ENCODE measurements around the gene SLC25A18.

Gene SLC25A18

GRCh38 chr22:17592201-17592600 is 28.9 kb downstream of the SLC25A18 start:
- H3K27ac ChIP-seq: no peak overlapping the region
- H3K4me3 ChIP-seq: no peak overlapping the region
- peak in 1 of 2 donors; percentile 20 for DNase-seq
- H3K4me1 ChIP-seq: no peaks in the 10 kb centered on the region
- peaks cover 70 to 80% (median 73%) of the 10 kb centered on the region in 3 donors for H3K36me3 ChIP-seq
- TF ChIP-seq CTCF (IDR thresholded peaks at IDR 0.05): no peak
- intact Hi-C loops (cut with DNase I; ENCODE audit: low total_unique reads): no loop called here
- no peaks in the 10 kb centered on the region for H3K9me3 ChIP-seq
- no peaks in the 10 kb centered on the region for H3K27me3 ChIP-seq

- TF ChIP-seq CTCF (IDR thresholded peaks at IDR 0.05): no peak
- intact Hi-C loops (cut with DNase I; ENCODE audit: low total_unique reads): no loop called here
- Histone ChIP-seq H3K27me3 (no peaks in the 10 kb centered on the region), H3K4me1 (no peaks in the 10 kb centered on the region), H3K4me3 (no peak overlapping the region), H3K9me3 (no peaks in the 10 kb centered on the region), H3K27ac (no peak overlapping the region), H3K36me3 (peaks cover 89 to 99% (median 96%) of the 10 kb centered on the region in 3 donors)
- DNase-seq: peak in 1 of 2 donors; percentile 41
Measured at GRCh38 chr22:17596226-17596625, 32.9 kb downstream of the SLC25A18 start.

GRCh38 chr22:17597217-17597616 is 33.9 kb downstream of the SLC25A18 start:
- no peak overlapping the region for H3K27ac ChIP-seq
- H3K36me3 ChIP-seq: peaks cover 79 to 92% (median 86%) of the 10 kb centered on the region in 3 donors

GRCh38 chr22:17598318-17598717 is 35.0 kb downstream of the SLC25A18 start:
- H3K27me3 ChIP-seq: no peaks in the 10 kb centered on the region
- no peak overlapping the region for H3K27ac ChIP-seq
- H3K36me3 ChIP-seq: peaks cover 68 to 84% (median 75%) of the 10 kb centered on the region in 3 donors
- DNase-seq: no peak
- TF ChIP-seq CTCF (IDR thresholded peaks at IDR 0.05): no peak
- intact Hi-C loops (cut with DNase I; ENCODE audit: low total_unique reads): no loop called here
- H3K9me3 ChIP-seq: no peaks in the 10 kb centered on the region
- H3K4me1 ChIP-seq: no peaks in the 10 kb centered on the region
- H3K4me3 ChIP-seq: no peak overlapping the region

More at GRCh38 chr22:17597217-17597616, 33.9 kb downstream of the SLC25A18 start:
- Histone ChIP-seq H3K27me3 (no peaks in the 10 kb centered on the region), H3K9me3 (no peaks in the 10 kb centered on the region), H3K4me1 (no peaks in the 10 kb centered on the region), H3K4me3 (no peak overlapping the region)
- DNase-seq: no peak
- intact Hi-C loops (cut with DNase I; ENCODE audit: low total_unique reads): no loop called here
- TF ChIP-seq CTCF (IDR thresholded peaks at IDR 0.05): no peak

- no peaks in the 10 kb centered on the region for H3K9me3 ChIP-seq
- no peak overlapping the region for H3K27ac ChIP-seq
- intact Hi-C loops (cut with DNase I; ENCODE audit: low total_unique reads): no loop called here
- no peaks in the 10 kb centered on the region for H3K27me3 ChIP-seq
- H3K4me1 ChIP-seq: no peaks in the 10 kb centered on the region
- no peak for TF ChIP-seq CTCF (IDR thresholded peaks at IDR 0.05)
- no peak overlapping the region for H3K4me3 ChIP-seq
- peaks cover 41 to 64% (median 50%) of the 10 kb centered on the region in 3 donors for H3K36me3 ChIP-seq
- no peak for DNase-seq
Measured at GRCh38 chr22:17601031-17601430, 37.7 kb downstream of the SLC25A18 start.

GRCh38 chr22:17603668-17604067 is 40.4 kb downstream of the SLC25A18 start:
- DNase-seq: no peak
- no peaks in the 10 kb centered on the region for H3K9me3 ChIP-seq
- peaks cover 15 to 56% (median 44%) of the 10 kb centered on the region in 3 donors for H3K36me3 ChIP-seq
- no peak for TF ChIP-seq CTCF (IDR thresholded peaks at IDR 0.05)
- no peaks in the 10 kb centered on the region for H3K27me3 ChIP-seq
- intact Hi-C loops (cut with DNase I; ENCODE audit: low total_unique reads): no loop called here
- no peak overlapping the region for H3K4me3 ChIP-seq
- no peak overlapping the region for H3K27ac ChIP-seq
- no peaks in the 10 kb centered on the region for H3K4me1 ChIP-seq
